VCaP (cell line): ENCODE data around the gene CIAO3.

ENCODE experiments used
- H3K27ac ChIP-seq: fragments of 450-650 bp; 2 replicates; pipeline ENCODE4 v1.5.1; 2017
- CTCF ChIP-seq: fragments of 450-650 bp; conservative IDR thresholded peaks from 2 replicates; pipeline ENCODE4 v1.5.1; 2017; ENCODE audit warnings: mild to moderate bottlenecking, moderate library complexity

The CIAO3 gene

GRCh38 chr16:700684-701584 is 39.9 kb downstream of the CIAO3 start:
- H3K27ac ChIP-seq, result no peak overlapping the region
- TF ChIP-seq CTCF, result no peak

- no peak overlapping the region for H3K27ac ChIP-seq
- no peak for TF ChIP-seq CTCF
Observed at GRCh38 chr16:698911-699671, 41.7 kb downstream of the CIAO3 start.

- no peak overlapping the region for H3K27ac ChIP-seq
- TF ChIP-seq CTCF, result no peak
Observed at GRCh38 chr16:695355-696089, 45.3 kb downstream of the CIAO3 start.

GRCh38 chr16:694863-695354 is 45.9 kb downstream of the CIAO3 start:
- H3K27ac ChIP-seq, result no peak overlapping the region
- TF ChIP-seq CTCF, result no peak

GRCh38 chr16:694187-694862 is 46.5 kb downstream of the CIAO3 start:
- H3K27ac ChIP-seq, result no peak overlapping the region
- no peak for TF ChIP-seq CTCF

- no peak for TF ChIP-seq CTCF
- H3K27ac ChIP-seq, result no peak overlapping the region
Observed at GRCh38 chr16:693766-694165, 47.0 kb downstream of the CIAO3 start.
